Astrocyte of the hippocampus (primary cell): ENCODE data around the gene ZAR1.

ENCODE experiments used
- DNase-seq: peaks from one replicate; pipeline ENCODE4 v3.0.0; 2011; ENCODE audit warnings: low read depth, low spot score

The ZAR1 gene

DNA sequence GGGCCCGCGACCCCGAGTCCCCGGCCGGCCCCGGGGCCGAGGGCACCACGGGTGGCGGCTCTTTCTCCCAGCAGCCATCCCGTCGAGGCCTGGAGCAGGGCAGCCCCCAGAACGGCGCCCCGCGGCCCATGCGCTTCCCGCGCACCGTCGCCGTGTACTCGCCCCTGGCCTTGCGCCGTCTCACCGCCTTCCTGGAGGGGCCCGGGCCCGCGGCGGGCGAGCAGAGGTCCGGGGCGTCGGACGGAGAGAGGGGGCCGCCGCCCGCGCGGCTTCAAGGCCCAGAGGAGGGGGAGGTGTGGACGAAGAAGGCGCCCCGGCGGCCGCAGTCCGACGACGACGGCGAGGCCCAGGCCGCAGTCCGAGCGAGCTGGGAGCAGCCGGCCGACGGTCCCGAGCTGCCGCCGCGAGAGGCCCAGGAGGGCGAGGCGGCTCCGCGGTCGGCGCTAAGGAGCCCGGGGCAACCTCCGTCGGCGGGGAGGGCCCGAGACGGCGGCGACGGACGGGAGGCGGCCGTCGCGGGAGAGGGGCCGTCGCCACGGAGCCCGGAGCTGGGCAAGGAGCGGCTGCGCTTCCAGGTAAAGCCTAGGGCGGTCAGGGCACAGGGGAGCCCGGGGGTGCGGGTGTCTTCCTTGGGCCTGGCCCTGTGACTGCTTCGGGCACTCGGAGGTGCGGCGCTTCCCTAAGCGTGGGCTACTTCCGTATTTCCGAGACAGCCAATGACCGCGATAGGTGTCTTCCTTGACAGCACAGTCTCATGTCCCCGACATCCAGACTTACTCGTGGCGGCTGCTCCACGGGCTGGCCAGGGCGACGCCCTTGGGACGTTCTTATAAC, 845 bp downstream of the ZAR1 start:
- no peak for DNase-seq

DNA sequence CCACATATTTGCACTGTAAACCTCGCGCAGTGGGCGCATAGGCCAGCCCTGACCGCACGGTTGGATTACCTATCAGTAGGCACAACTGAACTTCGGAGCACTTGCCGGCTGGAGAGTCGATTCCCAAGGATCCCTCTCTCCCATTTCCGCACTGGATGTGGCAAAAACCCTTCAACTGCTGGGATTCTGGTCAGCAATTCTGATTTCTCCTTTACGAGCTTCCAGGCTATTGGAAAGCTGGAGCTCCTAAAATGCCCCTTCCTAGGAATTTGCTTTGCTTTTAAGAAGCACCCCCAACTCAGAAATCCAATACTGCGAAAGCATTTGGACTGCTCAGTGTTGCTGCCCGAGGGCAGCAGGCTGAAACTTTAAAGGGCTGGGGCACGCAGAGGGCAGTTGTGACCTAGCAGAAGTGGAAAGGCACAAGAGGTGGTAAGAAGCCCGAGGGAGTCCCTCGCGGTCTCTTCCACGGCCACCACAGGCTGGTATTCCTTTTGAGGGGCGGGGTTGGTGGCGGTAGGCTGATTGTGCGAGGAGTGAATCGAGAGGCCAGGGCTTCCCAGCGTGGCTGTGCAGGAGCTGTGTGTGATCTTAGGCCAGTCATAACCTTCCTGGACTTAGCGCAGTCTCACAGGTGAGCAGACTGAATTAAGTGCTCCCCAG, 1.6 kb downstream of the ZAR1 start:
- no peak for DNase-seq

DNA sequence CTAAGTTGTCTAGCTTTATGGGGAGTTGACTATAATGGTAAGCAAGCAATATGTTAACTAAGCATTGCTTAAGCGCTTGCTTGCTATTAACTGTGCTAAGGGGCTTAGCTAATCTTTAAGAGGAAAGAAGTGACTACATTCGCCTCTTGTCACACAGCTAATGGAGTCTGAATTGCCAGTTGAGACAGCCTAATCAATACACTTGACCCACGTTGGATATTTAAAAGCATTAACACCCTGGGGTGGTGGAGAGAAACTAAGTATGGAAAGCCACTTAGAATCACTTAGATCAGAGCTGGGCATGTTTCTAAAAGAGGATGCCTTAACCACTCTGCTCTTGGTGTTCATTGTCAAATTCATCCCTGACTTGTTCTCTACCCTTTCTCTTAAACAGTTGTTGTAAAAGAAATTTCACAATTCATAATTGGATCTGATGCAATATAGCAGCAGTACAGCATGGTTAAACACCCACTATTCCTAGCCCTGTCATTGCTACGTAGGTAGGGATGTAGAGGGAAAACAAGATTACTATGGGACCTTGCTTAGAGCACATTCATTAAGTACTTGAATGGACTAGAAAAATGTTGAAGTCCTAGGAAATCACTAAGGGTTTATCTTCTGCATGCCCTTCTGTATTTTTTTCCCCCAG, 3.5 kb downstream of the ZAR1 start:
- DNase-seq = no peak

DNA sequence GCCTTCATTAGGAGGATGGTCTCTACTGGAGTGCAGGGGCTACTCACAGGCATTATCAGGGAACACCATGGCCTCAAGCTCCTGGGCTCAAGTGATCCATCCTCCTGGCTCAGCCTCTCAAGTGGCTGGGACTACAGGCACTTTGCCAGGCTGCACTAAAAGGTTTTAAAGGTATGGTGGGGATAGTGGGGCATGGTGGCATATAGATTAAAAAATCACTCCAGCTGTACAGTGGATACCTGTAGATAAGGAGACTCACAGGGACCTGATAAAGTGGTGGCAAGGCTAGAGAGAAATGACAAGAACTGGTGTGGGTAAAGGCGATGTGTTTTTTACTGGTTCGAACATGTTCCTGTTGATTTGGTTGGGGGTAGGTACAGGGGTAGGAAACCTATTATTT, 5.9 kb downstream of the ZAR1 start:
- DNase-seq = no peak

DNA sequence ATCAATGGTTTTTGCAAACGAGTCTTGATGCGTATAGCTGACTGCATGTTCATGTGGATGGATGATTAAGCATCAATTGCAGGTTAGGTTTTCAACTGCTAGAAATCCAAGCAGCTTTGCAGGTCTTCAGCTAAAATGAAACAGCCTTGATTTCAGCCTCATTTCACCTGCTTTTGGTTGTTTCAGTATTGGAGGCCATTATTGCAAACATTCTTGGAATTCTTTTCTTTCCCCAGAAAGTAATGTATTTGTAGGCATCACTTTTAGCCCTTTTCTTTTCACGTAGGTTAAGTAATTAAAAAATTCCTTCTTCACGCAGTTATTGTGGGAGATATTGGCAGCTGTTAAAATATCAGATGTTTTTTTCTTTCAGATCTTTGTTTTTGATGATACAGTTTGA, 8.8 kb downstream of the ZAR1 start:
- DNase-seq = peak; percentile 26

DNA sequence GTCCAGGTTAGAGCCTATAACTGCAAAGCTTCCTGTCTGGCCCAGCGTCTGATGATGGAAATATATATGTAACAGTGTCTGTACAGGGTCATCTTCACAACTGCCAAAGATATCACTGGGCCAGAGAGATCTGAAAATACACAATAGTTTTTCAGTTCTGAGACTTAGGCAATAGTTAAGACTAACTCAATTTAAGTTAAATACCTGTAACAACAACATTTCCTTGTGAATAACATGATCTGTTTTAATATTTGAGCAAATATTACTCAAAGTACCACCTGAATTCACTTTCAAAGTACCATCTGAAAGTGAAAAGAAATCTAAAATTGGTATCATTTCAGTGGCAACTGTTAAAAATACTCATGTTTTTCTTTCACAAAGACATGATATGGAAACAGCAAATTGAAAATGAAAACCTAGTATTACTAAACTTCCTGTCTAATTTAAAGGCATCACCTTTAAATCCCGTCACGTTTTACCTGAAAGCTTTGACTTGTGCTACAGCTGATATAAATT, 9.6 kb downstream of the ZAR1 start:
- DNase-seq = no peak

DNA sequence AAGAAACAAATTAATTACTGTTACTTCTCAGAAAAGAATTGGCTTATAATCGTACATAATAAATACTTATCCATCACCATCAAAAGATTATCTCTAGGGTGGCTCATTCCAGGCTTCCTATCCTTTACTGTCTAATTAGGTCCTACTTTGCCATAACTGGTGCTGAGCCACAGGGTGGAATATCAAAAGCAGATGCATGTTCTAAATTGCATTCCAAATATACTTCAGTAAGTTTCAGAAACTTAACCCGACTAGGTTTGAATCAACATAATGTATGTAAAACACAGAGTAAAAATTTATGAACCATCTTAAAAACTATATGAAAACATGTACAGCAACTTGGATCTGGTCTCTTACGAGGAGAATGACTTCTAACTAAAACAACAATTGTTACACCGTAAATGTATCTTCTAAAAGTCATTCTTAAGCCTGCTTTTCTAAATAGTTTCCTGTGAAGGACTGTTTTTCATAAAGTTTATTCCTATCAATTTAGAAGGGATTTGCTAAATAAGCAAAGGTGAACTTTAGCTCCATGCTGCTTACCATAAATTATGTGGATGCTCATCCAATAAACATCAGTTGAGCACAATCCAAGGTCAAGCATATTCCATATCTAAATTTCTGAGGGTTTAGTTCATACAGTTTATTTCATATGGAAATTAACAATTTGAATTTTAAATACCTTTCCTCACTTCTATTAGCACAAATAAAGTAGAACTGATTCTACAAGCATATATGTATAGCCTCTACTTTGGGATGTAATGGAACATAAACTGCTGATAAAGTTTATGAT, 13.4 kb downstream of the ZAR1 start:
- no peak for DNase-seq

DNA sequence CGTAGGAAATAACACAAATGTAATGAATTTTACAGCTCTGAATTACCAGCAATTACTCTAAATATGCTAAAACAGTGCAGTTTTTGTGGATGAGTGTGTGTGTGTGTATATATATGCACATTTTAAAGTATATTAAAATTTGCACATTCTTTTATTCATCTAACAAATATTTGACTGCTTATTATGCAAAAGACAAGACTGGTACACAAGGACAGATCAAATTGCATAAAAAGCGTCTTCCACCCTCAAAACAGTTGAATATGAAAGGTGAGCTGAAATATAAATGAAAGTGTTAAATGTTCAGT, 13.9 kb downstream of the ZAR1 start:
- no peak for DNase-seq

DNA sequence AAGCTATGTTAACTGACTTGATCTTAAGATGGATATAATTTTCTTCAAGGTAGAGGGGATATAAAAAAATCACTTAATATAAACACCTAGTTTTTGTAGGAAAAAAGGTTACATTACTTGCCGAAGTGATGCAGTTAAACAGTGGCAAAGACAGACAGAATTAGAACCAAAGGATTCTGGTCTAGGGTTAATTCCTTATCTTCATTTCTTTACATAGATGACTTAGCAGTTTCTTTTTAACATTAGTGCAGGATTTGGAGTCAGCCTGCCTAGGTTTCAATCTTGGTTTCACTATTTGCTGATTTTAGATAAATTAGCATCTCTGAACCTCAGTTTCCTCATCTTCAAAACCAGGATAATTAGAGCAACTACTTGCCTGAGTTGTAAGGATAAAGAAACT, 14.3 kb downstream of the ZAR1 start:
- no peak for DNase-seq

DNA sequence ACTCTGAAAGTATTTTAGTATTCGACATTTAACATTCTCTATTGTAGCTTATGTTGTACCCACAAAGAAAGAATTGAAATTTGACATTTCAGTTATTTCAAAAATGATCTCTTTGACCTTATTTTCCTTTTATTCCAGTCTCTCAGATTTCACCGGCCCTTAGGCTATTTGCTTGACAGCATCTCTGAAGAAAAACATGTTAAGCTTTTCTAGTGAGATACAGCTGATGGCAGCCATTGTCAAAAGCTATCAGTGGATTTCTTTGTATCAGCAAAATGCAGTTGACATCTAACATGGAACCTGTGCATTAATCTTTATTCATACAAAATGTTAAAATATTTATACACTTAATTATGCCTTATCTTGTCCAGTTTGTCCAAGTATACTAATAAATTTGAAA, 16.7 kb downstream of the ZAR1 start:
- DNase-seq = no peak

DNA sequence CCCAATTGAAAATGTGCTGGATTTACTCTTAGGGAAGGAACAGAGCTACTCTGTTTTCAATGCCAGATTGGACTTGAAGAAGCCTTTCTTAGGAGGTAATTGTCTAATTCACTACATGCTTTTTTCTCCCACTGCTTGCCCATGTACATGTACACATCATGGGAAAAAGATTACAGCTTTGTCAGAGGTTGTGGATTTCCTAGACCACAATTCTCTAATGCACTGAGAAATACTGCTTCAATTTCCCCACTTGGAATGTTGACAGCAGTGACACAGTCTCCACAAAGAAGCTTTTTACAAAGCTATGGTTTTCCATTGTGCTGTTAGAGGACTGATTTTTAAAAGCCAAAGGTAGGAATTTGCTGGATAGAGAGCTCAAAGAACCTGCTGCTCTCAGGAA, 19.5 kb downstream of the ZAR1 start:
- peak; percentile 79 for DNase-seq

DNA sequence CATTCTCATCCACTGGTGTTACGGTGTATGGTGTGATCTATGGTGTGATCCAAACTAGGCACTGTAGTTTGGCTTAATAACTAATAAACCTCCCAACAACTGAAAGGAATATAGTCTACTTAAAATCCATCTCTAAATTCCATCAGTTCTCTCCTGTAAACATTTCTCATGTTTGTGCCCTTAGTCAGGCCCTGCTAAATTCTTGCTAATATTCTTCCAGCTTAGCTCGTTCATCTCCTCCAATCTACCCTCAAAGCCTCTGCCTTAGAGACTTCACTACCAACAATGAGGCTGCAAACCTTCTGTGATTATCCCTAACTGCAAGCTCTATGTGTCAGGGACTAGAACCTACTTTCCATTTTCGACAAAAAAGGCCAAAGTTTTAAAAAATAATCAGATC, 28.1 kb downstream of the ZAR1 start:
- DNase-seq = no peak

DNA sequence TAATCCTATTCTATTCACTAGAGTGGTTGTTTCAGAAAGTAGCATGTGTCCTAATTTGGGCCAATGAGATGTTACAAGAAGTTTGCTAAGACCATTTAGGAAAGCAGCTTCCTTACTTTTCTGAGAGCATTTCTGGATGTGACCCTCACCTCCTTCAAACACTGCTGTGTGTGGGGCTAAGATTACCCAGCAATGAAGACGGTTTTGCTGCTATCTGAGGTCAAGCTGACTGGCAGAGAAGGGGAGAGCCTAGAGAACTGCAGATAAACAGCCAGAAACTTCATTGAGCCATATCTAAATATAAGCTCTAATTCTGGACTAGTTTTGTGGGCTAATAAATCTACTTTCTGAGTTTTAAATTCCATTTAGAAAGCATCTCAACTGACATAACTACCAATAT, 36.4 kb downstream of the ZAR1 start:
- DNase-seq = no peak

DNA sequence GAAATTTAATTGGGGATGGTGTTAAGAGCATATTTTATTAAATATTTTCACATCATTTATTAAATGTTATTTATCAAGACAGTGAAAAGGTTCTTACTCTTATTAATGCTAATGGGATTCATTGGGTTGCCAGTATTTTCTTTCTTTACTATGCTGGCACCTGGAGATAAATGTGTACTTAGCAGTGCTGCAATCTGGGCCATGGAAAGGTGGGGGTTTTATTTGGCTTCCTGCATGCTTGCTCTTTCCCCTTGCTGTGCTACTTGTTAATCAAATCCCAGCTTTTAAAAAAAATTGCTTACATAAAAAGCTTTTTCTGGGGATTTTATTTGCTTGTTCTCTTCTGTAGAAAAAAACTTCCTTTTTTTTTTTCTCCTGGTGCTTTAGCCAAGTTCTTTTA, 48.3 kb downstream of the ZAR1 start:
- no peak for DNase-seq

DNA sequence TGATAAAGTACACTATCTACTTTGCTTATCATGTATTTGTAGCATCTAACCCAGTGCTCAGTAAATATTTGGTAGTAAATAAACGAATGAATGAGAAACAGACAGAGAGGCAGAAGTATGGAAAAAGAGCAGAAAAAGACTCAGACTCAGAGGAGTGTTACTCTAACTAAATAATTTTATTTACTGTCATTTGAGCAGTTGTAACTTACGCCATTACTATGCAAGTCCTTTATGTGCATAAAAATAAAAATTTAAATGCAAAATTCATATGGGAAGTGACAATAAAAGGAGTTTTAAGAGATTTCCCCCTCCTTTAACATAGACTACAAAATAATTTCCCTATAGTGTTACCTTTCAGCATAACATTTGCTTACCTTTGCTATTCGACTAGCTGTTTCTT, 49.5 kb downstream of the ZAR1 start:
- DNase-seq = no peak

DNA sequence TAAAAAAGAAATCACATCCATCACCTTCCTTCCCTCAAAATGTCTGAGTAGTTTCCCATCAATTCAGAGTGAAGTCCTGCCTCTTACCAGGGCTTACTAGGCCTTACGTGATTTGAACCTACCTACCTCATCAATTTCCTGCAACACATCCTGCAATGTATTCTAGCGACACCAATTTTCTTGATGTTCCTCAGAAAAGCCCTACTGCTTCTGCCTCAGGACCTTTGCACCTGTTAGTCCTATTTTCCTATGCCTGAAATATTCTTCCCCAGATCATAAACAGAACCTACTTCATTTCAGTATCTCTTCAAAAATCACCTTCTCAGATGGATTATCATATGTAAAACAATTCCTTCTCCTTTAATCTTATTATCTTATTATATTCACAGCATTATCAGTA, 52.8 kb downstream of the ZAR1 start:
- DNase-seq = no peak

DNA sequence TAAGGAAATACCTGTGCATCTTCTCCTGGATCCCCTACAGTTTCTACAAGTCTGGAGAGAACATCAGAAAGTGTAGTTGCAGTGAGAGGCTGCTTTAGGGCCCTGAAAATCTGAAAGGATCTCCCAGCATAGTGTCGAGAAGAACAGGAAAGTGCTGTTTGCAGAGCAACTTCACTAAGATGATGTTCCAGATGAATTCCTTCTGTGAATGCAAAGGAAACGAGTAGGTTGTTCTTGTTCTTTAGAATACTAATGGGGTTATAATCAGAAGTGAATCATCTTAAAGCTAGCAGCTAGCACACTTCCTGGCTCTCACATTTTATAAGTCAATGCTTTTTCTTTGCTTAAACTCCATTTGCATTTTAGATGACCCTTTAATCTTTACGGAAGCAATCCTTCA, 53.7 kb downstream of the ZAR1 start:
- DNase-seq = peak; percentile 50
